Right renal cortex interstitium (tissue), 3 donors: ENCODE data around the gene MS4A13. TPM values are rescaled to one million over a fixed set of nuclear protein-coding genes. Genes with fewer than 3 reads are reported as not detected.
"Not testable (repeated sequence)": the region's sequence is repeated elsewhere in the genome, so short reads cannot be mapped to it uniquely, and the experiment has no call there.

Experiments
- DNase-seq, 3 donors: peaks; one replicate each; pipeline ENCODE4 v3.0.0-alpha.2; 2013; ENCODE audit warnings: low read depth in 3 of 3, low spot score in 2 of 3
- polyA plus RNA-seq, 3 donors: library from polyadenylated mRNA; unstranded; fragments of 120-200 nt; gene quantifications; one replicate each; pipeline ENCODE4 v1.2.1, GENCODE V29; 2013; ENCODE audit not compliant: insufficient read length in 3 of 3

MS4A13 gene, protein sequence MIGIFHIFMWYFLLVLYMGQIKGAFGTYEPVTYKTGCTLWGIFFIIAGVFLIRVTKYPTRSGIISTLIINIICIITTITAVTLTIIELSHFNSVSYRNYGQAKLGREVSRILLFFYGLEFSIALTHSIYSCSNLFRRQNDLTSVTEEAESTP
- polyA plus RNA-seq: not detected

DNA sequence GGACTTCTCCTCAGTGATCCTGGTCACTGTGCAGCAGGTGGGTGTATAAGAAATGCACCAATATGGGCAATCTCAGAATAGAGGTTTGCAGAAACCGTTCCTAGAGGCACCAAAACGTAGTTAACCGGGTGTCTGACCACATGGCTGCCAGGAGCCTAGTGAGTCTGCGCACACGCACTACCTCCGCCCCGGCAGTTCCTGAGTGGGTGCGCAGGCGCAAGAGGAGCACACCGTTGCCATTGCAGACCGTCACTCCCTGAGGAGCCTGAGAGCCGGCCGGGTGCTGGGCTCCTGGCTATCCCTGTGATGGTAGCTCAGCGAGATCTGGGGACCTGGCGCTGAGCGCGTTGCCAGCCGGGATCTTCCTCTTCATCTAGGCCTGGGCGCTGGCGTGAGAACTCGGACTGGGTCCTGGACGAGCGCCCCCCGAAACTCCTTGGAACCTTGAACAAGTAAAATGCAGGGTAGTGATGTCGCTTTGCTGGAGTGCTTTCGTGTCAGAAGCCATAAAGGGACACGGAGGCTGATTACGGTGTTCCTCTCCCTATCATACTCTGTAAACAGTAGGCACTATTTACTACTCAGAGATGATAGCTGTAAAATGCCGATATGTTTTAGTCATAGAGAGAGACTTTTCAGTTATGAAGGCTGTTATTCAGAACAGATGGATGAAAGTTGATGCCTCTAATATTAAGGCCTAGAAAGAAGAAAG, at the start of gene MS4A13:
Gene MS4A13 (plus strand): TSS at position 249 of the 712 bp plus-strand sequence. CDS start 2,692 bp downstream, outside the sequence.
- DNase-seq: no peak

DNA sequence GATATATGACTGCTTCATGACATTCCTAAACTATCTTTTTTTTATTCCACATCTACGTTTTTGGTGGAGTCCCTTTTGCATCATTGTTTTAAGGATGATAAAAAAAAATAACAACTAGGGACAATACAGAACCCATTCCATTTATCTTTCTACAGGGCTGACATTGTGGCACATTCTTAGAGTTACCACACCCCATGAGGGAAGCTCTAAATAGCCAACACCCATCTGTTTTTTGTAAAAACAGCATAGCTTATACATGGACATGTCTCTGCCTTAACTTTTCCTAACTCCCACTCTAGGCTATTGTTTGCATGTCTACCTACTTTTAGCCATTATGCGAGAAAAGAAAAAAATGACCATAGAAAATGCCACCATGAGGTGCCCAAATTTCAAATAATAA, 46.4 kb upstream of the MS4A13 start:
- no peak for DNase-seq

GRCh38 chr11:60469723-60470122, 45.5 kb upstream of the MS4A13 start:
- DNase-seq: no peak

- no peak for DNase-seq
Measured at GRCh38 chr11:60477035-60477445, 38.2 kb upstream of the MS4A13 start.

DNA sequence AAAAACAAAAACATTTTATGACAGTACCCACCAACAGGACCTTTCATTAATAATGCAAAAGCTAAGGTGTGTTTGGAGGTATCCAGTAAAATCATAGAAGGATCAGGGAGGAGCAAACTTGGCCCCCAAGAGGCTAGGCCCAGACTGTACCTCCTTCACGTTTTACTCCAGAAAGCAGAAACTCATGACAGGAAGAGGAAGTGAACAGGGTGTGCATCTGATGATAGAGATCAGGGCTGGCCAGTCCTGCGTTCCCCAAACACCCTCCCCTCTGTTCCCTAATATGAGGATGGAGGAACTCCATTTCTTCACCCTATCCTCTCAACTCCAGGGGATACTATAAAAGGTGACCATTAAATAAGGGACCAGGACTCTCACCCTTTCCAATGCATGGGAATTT, 32.8 kb upstream of the MS4A13 start:
- DNase-seq: no peak

DNA sequence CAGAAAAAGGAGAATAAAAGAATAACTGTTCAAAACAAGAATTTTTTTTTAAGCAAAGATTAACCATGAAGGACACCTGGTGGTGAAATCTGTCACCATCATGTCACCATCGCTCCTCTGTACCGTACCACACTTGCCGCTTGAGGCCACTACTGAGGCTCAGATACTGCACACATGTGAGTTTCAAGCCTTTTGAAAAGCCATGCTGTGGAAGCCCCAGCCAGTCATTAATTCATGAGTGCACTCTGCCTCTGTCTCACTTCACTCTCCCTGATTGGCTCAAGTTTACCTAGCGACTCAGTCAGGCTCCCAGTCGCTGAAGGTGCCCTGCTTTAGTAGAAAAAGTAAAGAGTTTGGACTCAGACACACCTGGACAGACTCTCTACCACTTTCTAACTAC, 29.2 kb upstream of the MS4A13 start:
- DNase-seq: no peak

DNA sequence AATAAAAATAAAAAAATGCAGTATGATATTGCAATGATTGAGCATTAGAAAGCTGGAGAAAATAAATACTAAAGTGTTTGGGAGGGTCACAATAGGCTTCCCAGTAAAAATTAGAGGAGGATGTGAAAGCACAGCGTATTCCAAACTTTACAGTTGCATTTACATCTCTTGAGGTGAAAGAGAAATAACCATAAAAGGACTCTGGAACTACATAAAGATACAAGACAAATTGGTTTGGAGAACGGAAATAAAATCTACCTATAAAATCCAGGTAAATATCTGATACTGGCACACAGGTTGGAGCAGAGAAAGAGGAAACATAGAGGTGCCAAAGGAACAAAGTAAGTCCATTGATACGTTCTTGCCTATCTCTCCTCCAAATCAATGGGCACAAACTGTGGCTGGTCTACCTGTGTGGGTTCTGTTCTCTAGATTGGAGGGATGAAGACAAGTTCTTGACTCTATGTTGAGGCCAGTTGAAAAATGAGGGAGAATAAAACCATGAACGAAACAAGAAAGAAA, 22.6 kb upstream of the MS4A13 start, which contains the start of gene MS4A12:
Gene MS4A12 (plus strand): TSS at position 291 of the 522 bp plus-strand sequence. CDS start 4,541 bp downstream, outside the sequence.
- no peak for DNase-seq

DNA sequence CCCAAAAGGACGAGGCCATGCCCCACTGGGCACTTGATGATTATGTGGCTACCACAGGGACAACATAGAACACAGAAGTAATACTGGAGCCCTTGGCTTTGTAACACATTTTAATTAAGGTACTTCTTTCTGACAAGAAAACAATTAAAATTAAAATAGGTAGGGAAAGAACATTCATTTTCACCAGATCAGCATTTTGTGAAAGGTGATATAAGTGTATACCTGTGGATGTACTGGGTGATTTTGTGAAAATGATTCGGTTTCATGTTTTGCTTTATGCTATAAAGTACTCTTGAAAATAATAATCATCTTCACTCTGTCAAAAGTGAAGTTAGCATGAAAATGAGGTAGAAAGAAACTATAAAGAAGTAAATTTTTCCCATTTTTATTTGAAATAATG, 21.7 kb upstream of the MS4A13 start:
- DNase-seq: no peak

- no peak for DNase-seq
Measured at GRCh38 chr11:60498399-60498798, 16.8 kb upstream of the MS4A13 start.

GRCh38 chr11:60498853-60499252, 16.3 kb upstream of the MS4A13 start:
- no peak for DNase-seq

DNA sequence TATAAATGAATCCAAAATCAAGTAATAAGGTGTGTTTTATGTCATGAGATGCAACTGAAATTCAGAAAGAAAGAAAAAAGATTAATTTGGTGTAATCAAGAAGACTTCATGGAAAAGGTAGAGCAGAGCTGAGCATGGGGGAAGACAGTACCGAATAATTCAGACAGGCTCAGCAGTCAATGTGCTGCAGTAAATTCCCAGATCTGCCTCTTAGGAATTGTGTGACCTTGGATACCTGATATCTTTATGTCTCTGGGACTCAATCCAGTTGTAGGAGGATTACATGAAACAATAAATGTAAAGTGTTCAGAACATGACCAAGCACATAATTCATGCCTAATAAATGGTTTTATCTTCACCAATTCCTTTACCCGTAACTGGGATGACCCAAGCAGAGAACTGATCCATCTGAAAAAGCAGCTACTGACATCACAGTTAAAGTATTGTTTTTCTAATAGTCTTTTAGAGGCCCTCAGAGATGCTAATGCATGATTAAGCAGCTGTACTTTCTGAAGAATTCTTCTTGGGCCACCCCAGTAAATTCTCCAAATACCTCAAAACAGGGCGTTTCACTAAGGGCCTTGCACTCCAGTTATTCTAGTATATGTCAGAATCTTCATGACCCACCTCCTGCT, 14.8 kb upstream of the MS4A13 start:
- no peak for DNase-seq

- no peak for DNase-seq
Measured at GRCh38 chr11:60502221-60502775, 12.9 kb upstream of the MS4A13 start.

DNA sequence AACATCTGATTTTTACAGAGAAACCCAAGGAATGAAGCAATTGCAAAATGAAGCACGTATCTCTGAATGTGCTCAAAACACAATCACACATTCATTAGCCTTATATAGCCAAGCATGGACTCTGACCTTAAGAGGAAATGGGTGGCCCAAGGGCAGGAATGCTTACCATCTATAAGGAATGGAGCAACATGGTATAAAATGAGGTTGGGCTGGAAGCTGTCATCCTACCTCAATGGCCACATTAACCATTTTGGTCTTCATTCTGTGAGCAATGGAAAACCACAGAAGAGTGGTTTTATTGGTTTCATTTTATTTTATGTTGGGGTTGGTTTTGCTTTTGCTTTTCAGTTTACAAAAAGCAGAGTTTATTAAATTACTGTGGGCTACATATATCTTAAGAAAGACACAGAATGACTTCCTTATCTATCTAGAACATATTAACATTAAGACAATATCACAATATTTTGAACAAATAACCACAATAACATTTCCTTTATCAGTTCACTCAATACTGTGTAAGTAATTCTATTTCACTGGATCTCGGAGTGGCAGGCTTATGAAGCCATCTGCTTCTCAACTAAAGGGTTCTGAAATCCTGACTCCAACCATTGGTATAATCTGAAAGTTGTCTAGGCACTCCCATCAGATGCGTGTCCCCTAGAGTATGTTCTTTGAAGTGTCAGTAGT, 10.8 kb upstream of the MS4A13 start:
- no peak for DNase-seq

DNA sequence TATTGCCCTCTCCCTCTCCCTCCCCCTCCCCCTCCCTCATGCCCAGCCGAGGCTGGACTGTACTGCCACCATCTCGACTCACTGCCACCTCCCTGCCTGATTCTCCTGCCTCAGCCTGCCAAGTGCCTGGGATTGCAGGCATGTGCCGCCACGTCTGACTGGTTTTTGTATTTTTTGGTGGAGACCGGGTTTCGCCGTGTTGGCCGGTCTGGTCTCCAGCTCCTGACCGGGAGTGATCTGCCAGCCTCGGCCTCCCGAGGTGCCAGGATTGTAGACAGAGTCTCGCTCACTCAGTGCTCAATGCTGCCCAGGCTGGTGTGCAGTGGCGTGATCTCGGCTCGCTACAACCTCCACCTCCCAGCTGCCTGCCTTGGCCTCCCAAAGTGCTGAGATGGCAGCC, 5.6 kb upstream of the MS4A13 start:
- DNase-seq: not testable (repeated sequence)

DNA sequence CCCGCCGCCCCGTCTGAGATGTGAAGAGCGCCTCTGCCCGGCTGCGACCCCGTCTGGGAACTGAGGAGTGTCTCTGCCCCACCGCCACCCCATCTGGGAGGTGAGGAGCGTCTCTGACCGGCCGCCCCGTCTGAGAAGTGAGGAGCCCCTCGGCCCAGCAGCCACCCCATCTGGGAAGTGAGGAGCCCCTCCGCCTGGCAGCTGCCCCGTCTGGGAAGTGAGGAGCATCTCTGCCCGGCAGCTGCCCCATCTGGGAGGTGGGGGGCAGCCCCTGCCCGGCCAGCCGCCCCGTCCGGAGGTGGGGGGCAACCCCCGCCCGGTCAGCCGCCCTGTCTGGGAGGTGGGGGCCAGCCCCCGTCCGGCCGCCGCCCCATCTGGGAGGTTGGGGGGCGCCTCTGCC, 5.0 kb upstream of the MS4A13 start:
- not testable (repeated sequence) for DNase-seq

GRCh38 chr11:60511393-60511792, 3.8 kb upstream of the MS4A13 start:
- no peak for DNase-seq

- DNase-seq: no peak
Measured at GRCh38 chr11:60512651-60513225, 2.5 kb upstream of the MS4A13 start.

DNA sequence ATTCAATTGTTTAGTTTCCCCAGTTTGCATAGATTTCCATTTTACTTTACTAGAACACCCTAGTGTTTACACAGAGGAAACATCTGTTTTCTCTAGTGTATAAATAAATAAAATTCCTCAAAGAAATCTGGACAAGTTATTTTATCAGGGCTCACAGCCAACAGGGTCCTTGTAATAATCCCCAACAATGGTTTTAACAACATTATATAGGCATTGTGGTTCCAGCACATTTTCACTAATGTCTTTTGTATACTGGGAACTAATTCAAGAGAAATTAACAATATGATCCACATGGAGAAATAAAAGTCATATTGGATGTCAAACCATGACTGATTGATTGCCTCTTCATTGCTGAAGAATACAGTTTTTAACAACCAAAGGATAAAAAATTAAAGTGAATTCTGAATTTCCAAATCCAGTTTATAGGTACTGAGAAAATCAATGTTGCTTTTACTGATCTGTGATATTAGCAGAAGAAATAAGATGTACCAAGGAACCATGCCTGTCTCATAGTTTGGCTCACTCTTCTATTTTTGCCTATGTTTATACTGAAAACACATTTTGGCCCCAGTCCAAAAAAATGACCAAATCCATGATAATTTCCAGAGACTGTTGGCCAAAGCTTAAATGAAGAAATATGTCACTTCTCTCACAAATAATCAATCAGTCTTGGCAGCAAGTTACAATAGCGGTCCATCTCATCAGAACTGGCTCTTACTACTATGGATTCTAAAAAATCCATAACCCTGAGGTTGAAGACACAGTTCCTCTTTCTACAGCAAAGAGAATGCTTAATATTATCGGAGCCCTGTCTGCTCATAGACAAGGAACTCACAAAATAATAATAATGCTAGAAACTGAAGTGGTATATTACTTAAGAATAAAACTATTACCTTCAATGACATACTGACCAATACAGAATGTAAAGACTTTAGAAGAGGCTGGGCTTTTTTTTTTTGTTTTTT, 1.4 kb upstream of the MS4A13 start:
- DNase-seq: no peak

- no peak for DNase-seq
Measured at GRCh38 chr11:60528465-60528864, 13.3 kb downstream of the MS4A13 start.
